ENCODE measurements around the gene SLC35D2.
A peak's percentile ranks its signal among the peaks of the same experiment; 100 is the strongest.

SLC35D2 gene

DNA sequence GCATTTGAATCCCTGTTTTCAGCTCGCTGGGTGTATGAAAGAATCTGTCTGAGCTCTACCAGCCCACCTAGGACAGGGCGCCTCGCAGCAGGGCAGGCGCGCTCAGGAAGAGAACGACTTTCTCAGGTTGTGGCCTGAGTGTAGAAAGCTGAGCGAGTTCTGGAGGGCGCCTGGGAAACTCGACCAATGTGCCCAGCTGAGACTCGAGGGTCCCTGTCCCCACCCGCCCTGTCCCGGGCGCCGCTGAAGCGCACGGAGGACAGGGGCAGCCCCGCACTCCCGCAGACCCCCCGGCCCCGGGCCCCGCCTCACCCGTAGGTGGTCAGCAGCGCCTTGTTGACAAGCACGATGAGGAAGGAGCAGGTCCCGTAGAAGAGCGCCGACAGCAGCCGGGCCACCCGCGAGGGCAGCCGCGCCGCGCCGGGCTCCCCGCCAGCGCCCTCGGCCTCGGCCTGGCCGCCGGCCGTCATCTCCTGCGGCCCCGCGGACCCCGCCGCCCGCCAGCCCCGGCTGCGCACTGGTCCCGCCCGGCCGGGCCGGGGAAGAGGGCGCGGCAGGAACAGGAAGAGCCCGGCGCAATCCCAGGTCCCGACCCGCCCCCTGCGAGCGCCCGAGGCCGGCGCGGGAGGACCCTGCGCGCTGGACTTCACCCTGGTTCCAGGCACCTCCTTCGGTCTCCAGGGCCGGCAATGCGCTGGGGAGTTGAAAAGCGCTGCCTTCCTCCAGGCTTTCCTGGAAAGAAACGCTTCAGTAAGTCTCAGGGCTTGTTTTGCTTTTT, at the start of gene SLC35D2:
Gene SLC35D2, minus strand, starts transcription at position 547 of the 778 bp plus-strand sequence. Its CDS starts 77 bp downstream, at position 470.
- peak; percentile 72 for DNase-seq

DNA sequence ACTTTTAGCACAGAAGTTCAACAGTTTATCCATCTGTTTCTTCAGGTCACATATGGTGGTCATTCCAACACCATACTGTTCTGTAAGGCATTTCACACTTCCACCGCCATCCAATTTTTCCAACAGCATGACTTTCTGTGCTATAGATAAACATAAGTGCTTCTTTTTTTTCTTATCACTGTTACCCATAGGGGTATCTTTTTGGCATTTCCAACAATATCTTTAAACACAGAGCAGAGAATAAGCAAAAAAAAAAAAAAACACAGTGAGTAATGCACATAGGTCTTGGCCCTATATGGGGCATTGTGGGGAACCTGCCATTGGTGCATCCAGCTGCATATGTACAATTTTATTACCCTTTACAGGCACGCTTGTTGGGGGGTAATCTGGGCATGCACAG, 46.9 kb upstream of the SLC35D2 start:
- no peak for DNase-seq

DNA sequence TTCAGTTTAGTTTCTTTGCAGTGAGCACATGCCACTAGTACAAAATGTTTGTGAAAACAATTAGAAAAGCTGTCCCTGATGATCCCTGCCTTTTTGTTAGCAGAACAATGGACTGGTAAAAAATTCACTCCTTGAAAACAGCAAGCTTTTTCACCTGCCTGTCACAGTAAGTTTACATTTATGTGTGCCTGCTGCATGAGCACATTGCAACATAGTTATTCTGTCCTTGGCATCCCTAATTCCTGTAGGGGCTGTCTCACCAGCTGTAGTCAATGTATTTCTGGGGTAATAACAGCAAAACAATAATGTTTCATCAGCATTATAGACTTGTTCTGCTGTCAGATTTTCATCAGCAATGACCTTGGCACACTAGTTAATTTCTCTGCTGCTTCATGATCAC, 46.2 kb upstream of the SLC35D2 start:
- DNase-seq, result no peak

DNA sequence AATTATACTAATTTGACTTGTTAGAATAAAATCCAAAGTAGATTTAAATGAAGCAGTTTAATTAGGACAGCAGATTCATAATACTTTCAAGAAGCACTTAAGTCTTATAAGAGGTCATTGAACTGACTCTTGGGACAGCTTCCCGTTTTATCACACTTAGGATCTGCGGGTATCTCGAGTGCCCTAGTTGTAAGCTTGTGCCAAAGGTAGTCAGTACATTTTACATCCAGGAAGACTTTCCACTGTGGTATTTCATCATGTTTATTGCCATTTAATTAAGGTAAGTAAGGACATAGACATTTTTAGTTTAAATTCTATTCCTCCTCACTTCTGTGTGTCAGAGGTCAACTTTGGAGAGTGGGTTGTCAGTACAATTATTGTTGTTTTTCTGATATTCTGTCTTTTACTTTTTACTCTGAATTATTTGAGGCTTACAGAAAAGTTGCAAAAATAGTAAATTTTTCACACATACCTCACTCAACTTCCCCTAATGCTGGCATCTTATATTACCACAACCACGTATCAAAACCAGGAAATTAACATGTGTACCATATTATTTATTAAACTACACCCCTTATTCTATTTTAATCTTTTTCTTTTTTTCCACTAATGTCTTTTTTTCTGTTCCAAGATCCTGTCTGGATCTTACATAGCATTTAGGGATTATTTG, 42.1 kb upstream of the SLC35D2 start:
- DNase-seq, result no peak

DNA sequence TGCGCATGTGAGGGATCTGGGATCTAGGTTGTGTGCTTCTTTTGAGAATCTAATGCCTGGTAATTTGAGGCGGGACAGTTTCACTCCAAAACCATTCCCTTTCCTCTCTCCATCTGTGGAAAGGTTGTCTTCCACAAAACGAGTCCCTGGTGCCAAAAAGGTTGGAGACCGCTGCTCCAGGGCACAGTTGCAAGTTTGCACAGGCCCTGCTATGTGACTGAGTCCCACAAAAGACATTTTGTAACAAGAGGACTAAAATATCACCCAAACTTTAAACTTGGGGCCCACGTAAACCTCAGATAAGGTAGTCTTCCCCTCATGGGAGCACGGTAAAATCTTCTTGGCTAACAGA, 40.5 kb upstream of the SLC35D2 start:
- DNase-seq, result no peak

DNA sequence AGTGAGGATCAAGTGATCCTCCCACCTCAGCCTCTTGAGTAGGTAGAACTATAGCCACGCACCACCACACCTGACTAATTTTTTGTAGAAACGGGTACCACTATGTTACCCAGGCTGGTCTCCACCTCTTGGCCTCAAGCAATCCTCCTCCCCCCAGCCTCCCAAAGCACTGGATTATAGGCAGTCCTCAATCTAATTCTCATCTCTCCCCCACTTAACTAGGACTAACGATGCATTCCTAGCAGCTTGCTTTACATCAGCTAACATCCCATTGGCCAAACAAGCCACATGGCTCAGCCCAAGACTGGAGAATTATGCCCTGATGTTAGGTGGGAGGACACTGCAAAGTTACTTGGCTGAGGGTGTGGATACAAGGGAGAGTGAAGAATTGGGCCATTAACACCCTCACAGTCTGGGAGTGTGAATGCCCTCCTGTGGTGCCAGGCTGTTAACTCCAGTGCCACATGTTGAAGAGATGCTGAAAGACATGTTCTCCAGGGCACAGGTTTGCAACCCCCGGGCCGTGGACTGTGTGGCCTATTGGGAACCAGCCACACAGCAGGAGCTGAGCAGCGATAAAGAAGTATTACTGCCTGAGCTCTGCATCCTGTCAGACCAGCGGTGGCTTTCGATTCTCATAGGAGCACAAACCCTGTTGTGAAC, 39.9 kb upstream of the SLC35D2 start:
- no peak for DNase-seq

DNA sequence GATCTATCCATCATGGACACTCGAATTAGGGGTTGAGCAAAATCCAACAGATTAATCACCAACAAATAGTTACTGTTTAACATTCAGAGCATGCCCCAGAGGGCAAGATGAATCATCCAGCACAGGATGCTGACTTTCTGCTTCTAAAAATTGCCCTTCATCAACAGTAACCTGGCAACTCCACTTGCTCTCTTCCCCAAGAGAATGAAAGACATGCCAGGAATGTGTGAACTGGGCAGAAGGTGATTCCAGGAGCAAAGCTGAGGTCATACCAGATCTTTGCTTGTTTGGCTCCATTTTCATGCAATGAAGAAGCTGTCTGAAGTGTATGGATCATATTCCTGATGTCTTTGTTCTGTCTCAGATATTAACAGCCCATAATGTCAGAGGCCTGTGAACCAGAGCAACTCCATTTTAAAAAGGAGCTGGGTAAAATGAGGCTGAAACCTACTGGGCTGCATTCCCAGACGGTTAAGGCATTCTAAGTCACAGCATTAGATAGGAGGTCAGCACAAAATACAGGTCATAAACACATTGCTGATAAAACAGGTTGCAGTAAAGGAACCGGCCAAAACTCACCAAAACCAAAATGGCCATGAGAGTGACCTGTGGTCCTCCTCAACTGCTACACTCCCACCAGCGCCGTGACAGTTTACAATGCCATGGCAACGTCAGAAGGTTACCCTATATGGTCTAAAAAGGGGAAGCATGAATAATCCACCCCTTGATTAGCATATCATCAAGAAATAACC, 37.1 kb upstream of the SLC35D2 start:
- no peak for DNase-seq

DNA sequence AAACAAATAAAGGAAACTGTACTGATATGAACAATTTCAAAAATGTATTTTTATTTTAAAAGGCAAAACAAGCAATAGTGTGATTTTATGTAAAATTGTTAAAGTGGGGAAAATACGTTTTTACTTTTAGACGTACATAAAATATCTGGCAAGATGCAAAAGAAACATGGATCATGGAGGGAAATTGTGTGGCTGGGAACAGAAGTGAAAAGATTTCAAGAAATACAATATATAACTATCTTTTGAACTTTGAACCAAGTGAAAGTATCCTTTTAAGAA, 36.1 kb upstream of the SLC35D2 start:
- DNase-seq, result no peak

DNA sequence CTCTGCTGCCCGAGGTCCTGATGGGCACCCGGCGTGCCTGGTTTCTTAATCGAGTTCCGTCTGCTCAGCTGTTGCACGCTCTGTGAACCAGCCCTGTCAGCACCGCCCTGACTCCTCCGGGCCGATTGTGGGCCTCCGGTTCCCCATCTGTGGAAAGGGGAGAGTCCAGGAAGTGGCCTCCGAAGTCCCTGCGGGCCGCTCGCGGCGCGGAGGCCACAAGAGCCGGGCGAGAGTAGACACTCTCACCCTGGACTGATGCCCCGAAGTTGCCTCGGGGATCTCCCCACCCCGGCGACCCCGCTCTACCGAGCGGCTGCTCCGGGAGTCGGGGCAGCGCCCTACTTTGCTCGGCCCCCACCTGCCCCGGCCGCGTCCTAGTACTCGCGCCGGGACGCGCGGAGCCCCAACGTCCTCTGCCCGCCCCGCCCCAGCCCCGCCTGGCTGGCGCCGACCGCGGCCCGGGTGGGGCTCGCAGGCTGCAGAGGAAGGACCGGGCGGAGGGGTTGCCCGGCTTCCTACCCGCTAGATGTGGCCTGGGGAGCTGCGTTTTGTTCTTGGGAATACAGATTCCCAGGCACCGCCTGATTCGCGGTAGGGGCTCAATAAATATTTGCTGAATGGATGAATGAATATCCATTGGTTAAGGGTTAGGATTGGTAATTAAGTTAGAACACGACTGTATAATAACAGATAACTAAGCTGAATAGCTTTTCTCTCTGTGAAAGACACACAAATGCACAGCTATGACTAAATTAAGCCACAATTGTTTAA, 35.6 kb upstream of the SLC35D2 start:
- peak; percentile 77 for DNase-seq

DNA sequence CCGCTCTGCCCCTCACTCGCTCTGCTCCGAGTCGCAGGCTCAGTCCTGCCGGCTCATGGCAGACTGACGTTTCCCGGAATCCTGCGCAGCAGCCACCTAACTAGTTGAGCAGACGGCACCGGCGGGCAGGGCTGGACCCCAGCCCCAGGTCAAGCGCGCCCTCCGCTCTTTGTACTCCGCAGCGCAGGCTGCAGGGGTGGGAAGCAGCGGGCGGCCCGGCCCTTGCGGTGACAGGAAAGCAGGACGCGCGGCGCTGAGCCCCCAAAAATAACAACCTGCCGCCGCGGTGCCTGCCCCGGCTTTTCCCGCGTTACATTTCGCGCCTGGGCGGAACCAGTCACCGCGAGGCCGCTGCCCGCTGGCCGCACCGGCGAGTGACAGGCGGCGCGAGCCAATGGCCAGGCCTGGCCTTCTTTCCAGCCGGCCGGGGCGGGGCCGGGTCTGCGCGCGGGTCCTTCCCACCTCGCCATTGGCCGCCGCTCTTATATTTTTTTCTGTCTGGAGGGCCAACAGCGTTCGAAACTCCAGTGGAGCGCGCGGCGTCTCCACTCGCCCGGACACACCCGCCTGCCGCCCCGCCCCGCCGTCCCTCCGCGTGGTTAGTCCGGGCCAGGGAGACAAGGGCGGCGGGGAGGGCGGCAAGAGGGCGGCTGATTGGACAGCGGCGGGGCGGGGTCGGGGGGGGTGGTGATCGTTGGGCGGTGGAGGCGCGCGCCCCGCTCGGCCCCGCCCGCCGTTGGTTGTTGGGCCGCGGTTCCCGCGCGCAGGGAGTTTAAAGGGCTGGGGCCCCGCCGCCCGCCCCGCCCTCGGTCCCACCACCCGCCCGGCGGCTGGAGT, 34.8 kb upstream of the SLC35D2 start, which contains the start of gene ZNF367:
Gene ZNF367, minus strand, starts transcription at position 288 of the 837 bp plus-strand sequence. CDS start 338 bp downstream, outside the sequence.
- peak; percentile 96 for DNase-seq

DNA sequence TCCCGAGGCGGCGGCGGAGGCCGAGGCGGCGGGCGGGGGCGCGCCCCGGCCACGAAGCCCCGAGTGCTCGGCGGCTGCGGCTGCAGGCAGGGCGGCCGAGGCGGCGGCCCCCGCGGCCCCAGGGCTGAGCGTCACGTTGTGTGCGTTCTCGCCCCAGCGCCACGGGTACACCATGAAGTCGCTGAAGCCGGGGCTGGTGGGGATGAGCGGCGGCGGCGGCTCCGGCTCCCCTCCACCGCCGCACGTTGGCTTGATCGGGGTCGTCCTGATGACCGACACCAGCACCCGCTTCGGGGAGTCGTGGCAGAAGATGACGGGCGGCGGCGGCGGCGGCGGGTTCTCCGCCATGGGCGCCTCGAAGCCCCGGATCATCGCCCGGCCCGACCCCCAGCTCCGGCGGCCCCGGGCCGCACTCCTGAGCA, 34.2 kb upstream of the SLC35D2 start:
- DNase-seq, result no peak

DNA sequence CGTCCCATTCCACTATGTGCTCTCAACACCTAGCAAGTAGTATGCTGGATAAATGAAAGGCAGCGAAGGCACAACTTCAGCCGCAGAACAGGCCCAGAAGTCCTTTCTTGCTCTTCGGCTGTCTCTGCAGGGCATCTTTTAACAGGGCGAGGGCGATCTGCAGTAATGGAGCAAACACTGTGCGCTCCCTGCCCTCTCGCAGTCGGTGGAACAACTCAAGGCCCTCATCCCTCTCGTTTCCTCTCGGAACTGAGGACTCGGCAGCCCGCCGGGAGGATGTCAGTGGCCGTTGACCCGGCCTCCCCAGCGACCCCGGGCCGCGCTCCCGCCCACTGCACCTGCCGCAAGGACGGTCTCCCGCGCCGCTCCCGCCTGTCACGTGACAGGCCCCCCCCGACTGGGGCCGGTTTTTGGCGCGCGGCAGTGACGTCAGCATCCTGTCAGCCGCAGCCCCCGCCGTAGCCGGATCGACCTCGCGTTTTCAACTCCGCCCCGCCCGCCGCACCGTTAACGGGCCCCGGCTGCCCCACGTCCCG, 33.6 kb upstream of the SLC35D2 start:
- peak; percentile 93 for DNase-seq

DNA sequence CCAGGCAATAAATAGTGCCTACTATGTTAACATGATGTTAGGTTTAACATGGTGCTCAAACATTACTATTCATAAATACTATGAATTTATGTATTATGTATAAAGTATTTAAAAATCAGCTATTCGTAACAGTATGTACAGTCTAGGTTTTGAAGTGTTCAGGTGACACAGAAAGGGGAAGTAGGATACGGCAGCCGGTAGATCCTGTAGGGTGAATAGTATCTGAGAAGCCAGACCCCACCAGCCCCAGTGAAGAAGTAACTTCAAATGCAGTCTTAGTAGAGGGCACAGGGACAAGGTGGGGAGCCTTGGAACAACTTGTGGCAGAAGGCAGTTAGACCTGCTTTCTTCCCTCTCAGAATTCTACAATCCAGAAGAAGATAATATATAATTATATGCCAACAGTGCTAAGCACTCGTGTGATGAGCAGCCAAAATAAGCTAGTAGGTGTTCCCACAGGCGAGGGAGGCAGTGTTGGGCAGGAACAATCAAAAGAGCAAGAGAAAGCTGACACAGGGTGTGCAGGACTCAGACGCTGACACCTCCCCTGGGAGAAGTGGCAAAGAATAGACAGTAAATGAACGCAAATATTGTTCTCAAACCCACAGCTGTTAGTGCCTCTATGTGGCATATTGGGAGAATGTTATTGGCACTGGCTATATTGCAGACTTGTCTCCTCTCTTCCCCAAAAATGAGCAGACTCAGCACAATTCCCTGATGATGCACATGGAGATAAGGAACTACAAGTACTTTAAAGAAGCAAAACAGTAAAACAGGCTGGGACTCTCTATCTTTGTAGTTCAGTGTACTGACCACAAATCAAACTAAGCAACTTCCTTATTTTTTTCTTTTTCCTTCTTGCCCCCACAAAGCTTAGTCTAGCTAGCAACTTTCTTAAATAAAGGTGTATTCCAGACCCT, 30.1 kb upstream of the SLC35D2 start:
- no peak for DNase-seq

DNA sequence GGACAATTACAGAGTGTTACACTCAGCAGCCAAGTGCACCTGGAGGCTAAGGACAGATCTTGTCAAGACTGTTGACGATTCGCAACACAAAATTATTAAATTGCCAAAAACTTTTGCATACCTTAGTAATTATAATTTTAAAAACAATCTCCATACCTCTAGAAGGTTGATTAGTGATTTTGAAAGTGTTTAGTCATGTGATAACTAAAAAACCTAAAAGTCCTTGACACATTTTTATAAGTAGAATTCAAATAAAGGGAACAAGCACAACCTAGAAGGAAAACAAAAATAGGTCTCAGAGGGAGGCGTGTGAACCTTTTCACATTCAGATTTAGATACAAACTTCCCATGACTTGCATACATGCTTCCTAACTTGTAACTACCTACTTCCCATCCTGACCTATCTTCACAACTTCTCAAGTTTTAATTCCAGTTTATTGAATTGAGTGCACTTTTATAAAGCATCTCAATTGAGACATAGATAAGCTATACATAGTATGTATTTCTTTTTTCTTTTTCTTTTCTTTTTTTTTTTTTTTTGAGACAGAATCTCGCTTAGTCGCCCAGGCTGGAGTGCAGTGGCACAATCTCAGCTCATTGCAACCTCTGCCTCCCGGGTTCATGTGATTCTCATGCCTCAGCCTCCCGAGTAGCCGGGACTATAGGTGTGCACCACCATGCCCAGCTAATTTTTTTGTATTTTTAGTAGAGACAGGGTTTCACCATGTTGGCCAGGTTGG, 28.8 kb upstream of the SLC35D2 start:
- no peak for DNase-seq

DNA sequence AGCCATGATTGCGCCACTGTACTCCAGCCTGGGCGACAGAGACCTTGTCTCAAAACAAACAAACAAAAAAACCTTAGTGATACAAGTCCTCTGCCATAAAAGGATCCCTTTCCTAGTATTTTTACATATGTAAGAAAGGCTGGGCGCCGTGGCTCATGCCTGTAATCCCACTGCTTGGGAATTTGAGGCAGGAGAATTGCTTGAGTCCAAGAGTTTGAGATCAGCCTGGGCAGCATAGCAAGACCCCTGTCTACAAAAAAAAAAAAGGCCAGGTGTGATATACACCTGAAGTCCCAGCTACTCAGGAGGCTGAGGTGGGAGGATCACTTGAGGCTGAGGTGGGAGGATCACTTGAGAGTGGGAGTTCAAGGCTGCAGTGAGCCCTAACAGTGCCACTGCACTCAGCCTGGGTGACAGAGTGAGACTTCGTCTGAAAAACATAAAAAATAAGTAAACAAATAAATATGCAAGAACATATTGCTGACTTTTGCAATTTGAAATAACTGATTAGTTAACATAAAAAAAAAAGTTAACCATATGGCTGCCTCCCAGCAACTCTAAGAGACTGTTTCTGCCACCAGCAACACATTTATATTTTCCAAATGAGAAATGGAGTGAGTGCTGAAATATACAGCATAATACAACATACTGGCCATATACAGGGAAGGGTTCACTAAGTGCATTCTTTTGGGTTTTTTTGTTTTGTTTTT, 27.8 kb upstream of the SLC35D2 start:
- DNase-seq, result no peak

DNA sequence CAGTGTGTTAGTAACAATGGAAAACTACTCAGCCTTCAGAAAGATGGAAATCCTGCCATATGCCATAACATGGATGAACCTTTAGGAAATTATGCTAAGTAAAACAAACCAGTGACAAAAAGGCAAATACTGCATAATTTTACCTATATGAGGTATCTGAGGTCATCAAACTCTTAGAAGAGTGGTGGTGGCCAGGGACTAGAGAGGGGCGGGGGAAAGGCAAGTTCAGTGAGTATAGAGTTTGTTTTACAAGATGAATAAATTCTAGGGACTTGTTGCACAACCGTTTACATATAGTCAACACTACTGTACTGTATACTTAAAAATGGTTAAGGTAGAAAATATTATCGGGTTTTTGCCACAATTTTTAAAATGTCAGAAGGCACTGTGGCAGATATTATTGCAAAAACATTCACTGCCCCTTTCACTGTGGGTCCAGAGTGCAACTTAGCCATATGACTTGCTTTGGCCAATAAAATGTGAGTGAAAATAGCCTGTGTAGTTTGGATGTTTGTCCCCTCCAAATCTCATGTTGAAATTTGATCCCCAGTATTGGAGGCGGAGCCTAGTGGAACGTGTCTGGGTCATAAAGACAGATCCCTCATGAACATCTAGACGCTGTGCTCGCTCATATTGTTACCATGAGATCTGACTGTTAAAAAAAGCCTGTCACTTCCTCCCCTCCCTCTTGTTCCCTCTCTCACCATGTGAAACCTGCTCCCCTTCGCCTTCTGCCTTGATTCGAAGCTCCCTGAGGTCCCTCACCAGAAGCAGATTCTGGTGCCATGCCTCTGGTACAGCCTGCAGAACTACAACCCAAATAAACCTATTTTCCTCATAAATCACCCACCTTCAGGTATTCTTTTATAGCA, 25.1 kb upstream of the SLC35D2 start:
- no peak for DNase-seq

DNA sequence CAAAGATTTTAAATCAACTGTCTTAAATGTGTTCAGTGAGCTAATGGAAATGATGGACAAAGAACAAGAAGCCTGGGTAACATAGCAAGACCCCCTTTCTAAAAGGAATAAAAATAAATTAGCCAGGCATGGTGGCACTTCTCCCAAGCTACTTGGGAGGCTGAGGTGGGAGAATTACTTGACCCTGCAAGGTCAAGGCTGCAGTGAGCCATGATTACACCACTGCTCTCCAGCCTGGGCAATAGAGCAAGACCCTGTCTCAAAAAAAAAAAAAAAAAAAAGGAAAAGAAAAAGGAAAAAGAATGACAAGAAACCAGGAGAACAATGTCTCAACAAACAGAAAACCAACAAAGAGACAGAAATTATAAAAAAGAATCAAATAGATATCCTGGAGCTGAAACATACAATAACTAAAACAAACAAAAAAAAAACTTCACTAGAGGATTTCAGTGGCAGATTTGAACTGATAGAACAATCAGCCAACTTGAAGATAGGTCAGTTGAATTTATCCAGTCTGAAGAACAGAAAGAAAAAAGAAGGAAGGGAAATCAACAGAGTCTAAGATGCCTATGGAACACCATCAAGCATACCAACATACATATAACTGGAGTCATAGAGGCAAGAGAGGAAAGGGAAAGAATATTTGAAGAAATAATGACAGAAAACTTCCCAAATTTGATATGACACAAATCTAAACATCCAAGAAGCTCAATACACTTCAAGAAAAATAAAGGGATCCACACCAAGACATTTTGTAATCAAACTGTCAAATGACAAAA, 16.8 kb upstream of the SLC35D2 start:
- no peak for DNase-seq

Data from right forelimb (tissue), 1 donor.